K562 (cell line): ENCODE data around the gene ILDR1. TPM values are rescaled to one million over a fixed set of nuclear protein-coding genes. Genes with fewer than 3 reads are reported as not detected.

Source experiments
- ATAC-seq: fragments of 200-7000 bp; cut with Tn5 transposase; 3 replicates; pipeline ENCODE4 v1.9.1; 2020; ENCODE audit warnings: moderate library complexity
- BruUV-seq: library from RNA; stranded (reverse); fragments of 400-500 nt; replicated peaks from 2 replicates; lab custom pipeline; 2021; lab: Mats Ljungman, UMichigan
- CTCF ChIA-PET: fragments of 300-600 bp; formaldehyde crosslinking; extraction: SDS; loops from one replicate; lab custom pipeline; 2021; ENCODE audit warnings: low intra/inter-chr PET ratio; lab: Yijun Ruan, JAX
- POLR2A ChIA-PET: fragments of 300-600, 350-650 bp; sonication (Branson Sonifier 250); formaldehyde crosslinking; extraction: SDS; loops from one replicate; lab custom pipeline; 2021; ENCODE audit warnings: antibody characterized with exemption, inconsistent platforms; lab: Yijun Ruan, JAX
- DNase-seq, 4 experiments: peaks; one replicate each; pipeline versions ENCODE4 v3.0.0 to v3.0.0-alpha.2; 2011 to 2018; ENCODE audit warnings: low spot score in 3 of 4, mixed read lengths in 3 of 4; ENCODE audit errors: extremely low read depth in 1 of 4
- FAIRE-seq: peaks from 2 replicates; lab custom pipeline; 2011; peaks lifted over from hg19 to GRCh38; lab: Jason Lieb, UNC
- H2AFZ ChIP-seq: 2 replicates; pipeline ENCODE4 v1.6.0; 2011; ENCODE audit warnings: low read depth, low read length, control low read depth, inconsistent platforms
- H3K27ac ChIP-seq: fragments of 200-600 bp; 3 replicates; pipeline ENCODE4 v1.8.0; 2011; ENCODE audit warnings: low read depth, mild to moderate bottlenecking, control low read depth, inconsistent platforms, low read length, moderate library complexity, mixed read lengths; ENCODE audit errors: extremely low read depth
- H3K27me3 ChIP-seq, 2 experiments: fragments of 300-600 bp in 1 of 2; 2 replicates in 1 of 2; 3 replicates in 1 of 2; pipeline versions ENCODE4 v1.6.0 to v1.8.0; 2011; ENCODE audit warnings: inconsistent platforms in 2 of 2, low read length in 2 of 2, mild to moderate bottlenecking in 1 of 2, mixed read lengths in 1 of 2, moderate library complexity in 1 of 2; ENCODE audit not compliant: control insufficient read depth in 2 of 2, insufficient read depth in 2 of 2
- H3K36me3 ChIP-seq: fragments of 300-600 bp; 3 replicates; pipeline ENCODE4 v1.8.0; 2011; ENCODE audit warnings: mild to moderate bottlenecking, low read length, inconsistent platforms; ENCODE audit not compliant: control insufficient read depth, insufficient read depth
- H3K4me1 ChIP-seq, 2 experiments: fragments of 200-600 bp in 1 of 2; replicated peaks in 1 of 2; 2 replicates in 1 of 2; 3 replicates in 1 of 2; pipeline versions ENCODE4 v1.5.1 to v1.8.0; 2011; ENCODE audit warnings: inconsistent platforms in 2 of 2, low read length in 2 of 2, mild to moderate bottlenecking in 1 of 2, mixed read lengths in 1 of 2, moderate library complexity in 1 of 2; ENCODE audit not compliant: control insufficient read depth in 2 of 2, insufficient read depth in 2 of 2
- H3K4me2 ChIP-seq: 2 replicates; pipeline ENCODE4 v1.6.1; 2011; ENCODE audit warnings: low read length, control low read depth, inconsistent platforms, mixed read lengths; ENCODE audit not compliant: insufficient read depth
- H3K4me3 ChIP-seq: fragments of 200-600 bp; sonication (generic), shearing (Covaris generic); 2 replicates; pipeline ENCODE4 v1.5.1; 2016; ENCODE audit warnings: control low read depth, inconsistent platforms
- H3K79me2 ChIP-seq: fragments of 200-600 bp; 3 replicates; pipeline ENCODE4 v1.8.0; 2011; ENCODE audit warnings: low read length, inconsistent platforms; ENCODE audit not compliant: control insufficient read depth, insufficient read depth
- H3K9ac ChIP-seq, 2 experiments: 2 replicates each; pipeline versions ENCODE4 v1.6.0 to v1.6.1; 2011; ENCODE audit warnings: low read depth in 2 of 2, low read length in 2 of 2, control low read depth in 1 of 2, inconsistent platforms in 1 of 2, mild to moderate bottlenecking in 1 of 2, mixed read lengths in 1 of 2; ENCODE audit not compliant: insufficient read depth in 1 of 2
- H3K9me1 ChIP-seq: one replicate; pipeline ENCODE4 v1.6.0; 2011; ENCODE audit warnings: inconsistent platforms, mild to moderate bottlenecking, low read length, moderate library complexity; ENCODE audit not compliant: control insufficient read depth, insufficient read depth
- H3K9me3 ChIP-seq: replicated peaks from 2 replicates; pipeline ENCODE4 v1.5.1; 2011; ENCODE audit warnings: low read depth, low read length, inconsistent platforms; ENCODE audit not compliant: control insufficient read depth, insufficient read depth
- H4K20me1 ChIP-seq: replicated peaks from 2 replicates; pipeline ENCODE4 v1.6.1; 2011; ENCODE audit warnings: low read length, inconsistent platforms, mixed read lengths; ENCODE audit not compliant: control insufficient read depth, insufficient read depth
- CBX1 ChIP-seq: sonication (generic); IDR thresholded peaks from 2 replicates; pipeline ENCODE4 v1.6.1; 2016; ENCODE audit warnings: antibody characterized with exemption, low read depth, mild to moderate bottlenecking
- CBX8 ChIP-seq: fragments of 200-600 bp; sonication (generic); IDR thresholded peaks from 2 replicates; pipeline ENCODE4 v1.6.1; 2012; ENCODE audit warnings: borderline replicate concordance, mixed run types, low read depth, mild to moderate bottlenecking, moderate library complexity, mixed read lengths, low read length, control low read depth, inconsistent platforms; ENCODE audit not compliant: poor library complexity, severe bottlenecking; ENCODE audit errors: extremely low read depth
- CTBP1 ChIP-seq: fragments of 450-650 bp; IDR thresholded peaks from 2 replicates; pipeline ENCODE4 v1.6.1; 2016; ENCODE audit warnings: borderline replicate concordance
- NFYB ChIP-seq: IDR thresholded peaks from 2 replicates; pipeline ENCODE4 v1.6.1; 2011; ENCODE audit warnings: mild to moderate bottlenecking, moderate library complexity; ENCODE audit not compliant: insufficient read length; ENCODE audit errors: extremely low read depth
- POLR3G ChIP-seq: IDR thresholded peaks from 2 replicates; pipeline ENCODE4 v1.6.1; 2011; ENCODE audit not compliant: insufficient read length, insufficient replicate concordance; ENCODE audit errors: extremely low read depth
- RBM14 ChIP-seq: fragments of 200-400 bp; formaldehyde crosslinking; IDR thresholded peaks from 2 replicates; pipeline ENCODE4 v1.6.1; 2018; ENCODE audit warnings: low read depth, mild to moderate bottlenecking, low read length, moderate library complexity, borderline replicate concordance; ENCODE audit not compliant: insufficient read depth
- TAL1 ChIP-seq: fragments of 450-650 bp; IDR thresholded peaks from 2 replicates; pipeline ENCODE4 v1.6.1; 2016; ENCODE audit warnings: mild to moderate bottlenecking
- TCFL5 ChIP-seq: fragments of 250-450 bp; sonication (Bioruptor Pico); conservative IDR thresholded peaks from 2 replicates; pipeline ENCODE4 v1.6.1; 2021; ENCODE audit warnings: mild to moderate bottlenecking, moderate library complexity, matching md5 sums
- TGIF2 ChIP-seq: sonication (generic); formaldehyde crosslinking; IDR thresholded peaks from 2 replicates; pipeline ENCODE4 v1.8.1; 2022; ENCODE audit warnings: mild to moderate bottlenecking, missing genetic modification reagents, moderate library complexity
- ZNF551 ChIP-seq: fragments of 250-450 bp; sonication (Bioruptor Pico); IDR thresholded peaks from 2 replicates; pipeline ENCODE4 v1.5.0; 2021; ENCODE audit warnings: mild to moderate bottlenecking, moderate library complexity
- ZNF77 ChIP-seq: fragments of 250-450 bp; sonication (Bioruptor Pico); IDR thresholded peaks from 2 replicates; pipeline ENCODE4 v1.5.0; 2020
- WGBS: fragments of 100-300 bp; shearing (Covaris generic); methylation state at CpG from one replicate; pipeline ENCODE4 v1.1.6; 2016; ENCODE audit warnings: low coverage, mixed read lengths; ENCODE audit not compliant: insufficient coverage; ENCODE audit errors: missing lambda C conversion rate; 5-methylcytosine and 5-hydroxymethylcytosine counted together
- in situ Hi-C: fragments of 300-500 bp; cut with MboI; formaldehyde crosslinking; loops from 4 replicates; pipeline ENCODE4 v1.15.0; 2018; ENCODE audit warnings: inconsistent platforms, mixed read lengths
- intact Hi-C: fragments of 100-400 bp; cut with micrococcal nuclease; formaldehyde crosslinking; loops from 2 replicates; pipeline ENCODE4 v1.14.2; 2022
- polyA plus RNA-seq, 8 experiments: library from polyadenylated mRNA; depleted of rRNA in 4 of 8; stranded (reverse) in 5 of 8; unstranded in 3 of 8; fragments of >200 nt; fragmentation: Nextera tagmentation in 2 of 8; fragmentation: Illumina TruSeq in 1 of 8; extraction: Ambion mirVana in 2 of 8; extraction: Trizol in 1 of 8; gene quantifications; 2 replicates each; pipeline versions ENCODE4 v1.2.1 to v1.2.3, GENCODE V29; 2011 to 2014; ENCODE audit warnings: inconsistent platforms in 1 of 8, missing spikeins in 1 of 8
- total RNA-seq, 7 experiments: library from RNA; depleted of rRNA in 6 of 7; stranded (reverse); fragments of >200 nt in 6 of 7; fragmentation: Illumina TruSeq in 2 of 7; extraction: Trizol in 2 of 7; gene quantifications; 2 replicates each; pipeline versions ENCODE4 v1.2.1 to v1.2.3, GENCODE V29; 2011 to 2021; ENCODE audit warnings: low replicate concordance in 1 of 7
- TF ChIP-seq, protein P1 (sequence below): fragments of 450-650 bp; conservative IDR thresholded peaks from 2 replicates; pipeline ENCODE4 v1.6.1; 2016; ENCODE audit warnings: missing genetic modification characterization, low read depth, mild to moderate bottlenecking, missing compliant biosample characterization, moderate library complexity
- TF ChIP-seq, protein P2 (sequence below), 2 experiments: IDR thresholded peaks; 2 replicates each; pipeline ENCODE4 v1.6.1; 2011; ENCODE audit warnings: borderline replicate concordance in 1 of 2, control low read depth in 1 of 2, low read depth in 1 of 2, low read length in 1 of 2, mild to moderate bottlenecking in 1 of 2, mixed read lengths in 1 of 2, moderate library complexity in 1 of 2; ENCODE audit not compliant: insufficient read depth in 1 of 2, insufficient read length in 1 of 2, poor library complexity in 1 of 2, severe bottlenecking in 1 of 2; ENCODE audit errors: extremely low read depth in 1 of 2
- TF ChIP-seq, protein P3 (sequence below): fragments of 450-650 bp; IDR thresholded peaks from 2 replicates; pipeline ENCODE4 v1.6.1; 2017; ENCODE audit warnings: mild to moderate bottlenecking, moderate library complexity
- TF ChIP-seq, protein P4 (sequence below): sonication (generic); formaldehyde crosslinking; IDR thresholded peaks from 2 replicates; pipeline ENCODE4 v1.8.0; 2022; ENCODE audit warnings: missing genetic modification reagents, mild to moderate bottlenecking, moderate library complexity, borderline replicate concordance

Gene ILDR1
- total and polyA plus RNA-seq, 9 of the 15 experiments (the other 6 are each of a cell fraction or from before 2014, with no cell fraction given), result 0.04 TPM; not detected in 8

DNA sequence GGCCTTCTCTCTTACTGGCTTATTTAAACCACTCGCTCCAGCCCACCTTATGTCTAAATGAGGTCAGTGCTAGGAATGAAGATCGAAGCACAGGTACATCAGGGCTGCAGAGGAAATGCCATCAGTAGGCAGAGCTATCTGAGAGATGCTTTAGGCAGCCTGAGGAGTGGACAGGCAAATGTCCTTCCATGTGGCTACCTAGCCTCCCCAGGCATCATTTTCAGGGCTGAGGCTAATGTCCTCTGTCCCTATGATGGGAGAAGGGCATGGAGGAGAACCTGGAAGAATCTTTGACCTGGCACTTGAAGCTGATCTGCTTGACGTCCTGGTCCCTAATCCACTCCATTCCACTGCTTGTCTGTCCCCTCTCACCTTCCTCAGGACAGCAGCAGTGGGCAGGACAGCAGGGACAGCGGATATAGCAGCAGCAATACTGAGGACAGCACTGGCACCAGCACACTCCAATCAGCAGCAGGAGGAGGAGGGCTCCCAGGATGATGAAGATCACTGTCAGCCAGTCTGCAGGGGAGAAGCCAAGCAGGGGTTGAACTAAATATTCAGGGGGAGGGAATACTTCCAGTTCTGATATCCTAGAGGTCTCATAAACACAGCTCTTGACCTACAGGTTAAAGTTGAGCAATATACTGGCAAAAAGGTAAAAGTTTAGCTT is 21.0 kb downstream of the ILDR1 start (continued):
- TF ChIP-seq, protein P1, sequence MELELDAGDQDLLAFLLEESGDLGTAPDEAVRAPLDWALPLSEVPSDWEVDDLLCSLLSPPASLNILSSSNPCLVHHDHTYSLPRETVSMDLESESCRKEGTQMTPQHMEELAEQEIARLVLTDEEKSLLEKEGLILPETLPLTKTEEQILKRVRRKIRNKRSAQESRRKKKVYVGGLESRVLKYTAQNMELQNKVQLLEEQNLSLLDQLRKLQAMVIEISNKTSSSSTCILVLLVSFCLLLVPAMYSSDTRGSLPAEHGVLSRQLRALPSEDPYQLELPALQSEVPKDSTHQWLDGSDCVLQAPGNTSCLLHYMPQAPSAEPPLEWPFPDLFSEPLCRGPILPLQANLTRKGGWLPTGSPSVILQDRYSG, result no peak
- TF ChIP-seq NFYB, result peak; percentile 35
- TF ChIP-seq, all 486 proteins: peak for 3

DNA sequence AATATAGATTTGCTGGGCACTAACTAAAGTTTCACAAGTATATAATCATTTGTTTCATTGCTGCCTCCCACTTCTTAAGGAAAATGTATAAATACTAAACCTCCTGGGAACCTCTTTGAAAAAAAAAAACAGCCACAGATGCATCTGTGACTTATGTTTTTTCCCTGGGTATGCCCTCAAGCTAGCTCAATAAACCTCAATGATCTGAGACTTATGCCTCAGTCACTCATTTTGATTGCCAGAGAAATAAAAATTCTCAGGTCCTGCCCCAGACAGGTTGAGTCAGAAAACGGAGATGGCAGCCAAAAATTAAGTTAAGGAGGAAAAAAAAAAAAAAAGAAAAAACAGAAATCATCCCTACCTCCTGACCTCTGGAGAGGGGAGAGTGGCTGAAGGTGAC is 22.1 kb downstream of the ILDR1 start:
- in situ Hi-C loops, result no loop called here
- TF ChIP-seq RBM14, result no peak
- no peak for TF ChIP-seq CTBP1
- no peak for TF ChIP-seq TCFL5
- no peak for TF ChIP-seq CBX8
- no peak for TF ChIP-seq ZNF551
- TF ChIP-seq, protein P2, sequence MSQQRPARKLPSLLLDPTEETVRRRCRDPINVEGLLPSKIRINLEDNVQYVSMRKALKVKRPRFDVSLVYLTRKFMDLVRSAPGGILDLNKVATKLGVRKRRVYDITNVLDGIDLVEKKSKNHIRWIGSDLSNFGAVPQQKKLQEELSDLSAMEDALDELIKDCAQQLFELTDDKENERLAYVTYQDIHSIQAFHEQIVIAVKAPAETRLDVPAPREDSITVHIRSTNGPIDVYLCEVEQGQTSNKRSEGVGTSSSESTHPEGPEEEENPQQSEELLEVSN (IDR thresholded peaks at IDR 0.05; ENCODE audit: borderline replicate concordance in 1 of 2, extremely low read depth in 1 of 2, insufficient read depth in 1 of 2, insufficient read length in 1 of 2, low read depth in 1 of 2, low read length in 1 of 2, poor library complexity in 1 of 2, severe bottlenecking in 1 of 2), result no peak
- TF ChIP-seq, protein P3, sequence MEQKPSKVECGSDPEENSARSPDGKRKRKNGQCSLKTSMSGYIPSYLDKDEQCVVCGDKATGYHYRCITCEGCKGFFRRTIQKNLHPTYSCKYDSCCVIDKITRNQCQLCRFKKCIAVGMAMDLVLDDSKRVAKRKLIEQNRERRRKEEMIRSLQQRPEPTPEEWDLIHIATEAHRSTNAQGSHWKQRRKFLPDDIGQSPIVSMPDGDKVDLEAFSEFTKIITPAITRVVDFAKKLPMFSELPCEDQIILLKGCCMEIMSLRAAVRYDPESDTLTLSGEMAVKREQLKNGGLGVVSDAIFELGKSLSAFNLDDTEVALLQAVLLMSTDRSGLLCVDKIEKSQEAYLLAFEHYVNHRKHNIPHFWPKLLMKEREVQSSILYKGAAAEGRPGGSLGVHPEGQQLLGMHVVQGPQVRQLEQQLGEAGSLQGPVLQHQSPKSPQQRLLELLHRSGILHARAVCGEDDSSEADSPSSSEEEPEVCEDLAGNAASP, result no peak
- TF ChIP-seq TGIF2 (CRISPR knock-in tag), result no peak
- TF ChIP-seq ZNF77, result no peak
- TF ChIP-seq POLR3G, result no peak
- TF ChIP-seq CBX1, result no peak
- TF ChIP-seq TAL1, result no peak
- TF ChIP-seq, protein P4, sequence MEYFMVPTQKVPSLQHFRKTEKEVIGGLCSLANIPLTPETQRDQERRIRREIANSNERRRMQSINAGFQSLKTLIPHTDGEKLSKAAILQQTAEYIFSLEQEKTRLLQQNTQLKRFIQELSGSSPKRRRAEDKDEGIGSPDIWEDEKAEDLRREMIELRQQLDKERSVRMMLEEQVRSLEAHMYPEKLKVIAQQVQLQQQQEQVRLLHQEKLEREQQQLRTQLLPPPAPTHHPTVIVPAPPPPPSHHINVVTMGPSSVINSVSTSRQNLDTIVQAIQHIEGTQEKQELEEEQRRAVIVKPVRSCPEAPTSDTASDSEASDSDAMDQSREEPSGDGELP, result no peak

More for the DNA sequence above, 22.1 kb downstream of the ILDR1 start:
- H3K79me2 ChIP-seq, result no peaks in the 10 kb centered on the region
- no peak overlapping the region for H2AFZ ChIP-seq
- no peak overlapping the region for H3K9ac ChIP-seq
- BruUV-seq, result no TSS peak
- ATAC-seq, result no peak
- H3K9me3 ChIP-seq, result no peaks in the 10 kb centered on the region
- no peaks in the 10 kb centered on the region; a peak in 1 of 5 replicates for H3K4me1 ChIP-seq
- CTCF ChIA-PET, result no interaction called here
- WGBS, result 0% methylated on average over 1 of the region's 1 CpG
- POLR2A ChIA-PET, result no interaction called here
- intact Hi-C loops, result loop anchor here (10.0 kb wide), 2 partner anchors 115 to 145 kb away; no protein-coding TSS in a partner anchor
- FAIRE-seq, result no peak
- H3K36me3 ChIP-seq, result no peaks in the 10 kb centered on the region
- H3K4me2 ChIP-seq, result no peak overlapping the region
- H4K20me1 ChIP-seq, result no peaks in the 10 kb centered on the region
- H3K4me3 ChIP-seq, result no peak overlapping the region
- no peaks in the 10 kb centered on the region for H3K9me1 ChIP-seq
- no peak for DNase-seq
- no peaks in the 10 kb centered on the region for H3K27me3 ChIP-seq
- H3K27ac ChIP-seq, result no peak overlapping the region
